Uterus (tissue), 2 donors: ENCODE results near the gene DNAH10.

Experiments
- CTCF ChIP-seq, 4 experiments: fragments of 200-600 bp in 2 of 4; fragments of 450-650 bp in 2 of 4; sonication (generic) in 2 of 4; IDR thresholded peaks; one replicate each; pipeline ENCODE4 v1.5.1; 2016 to 2019; ENCODE audit warnings: antibody characterized with exemption in 4 of 4, mild to moderate bottlenecking in 2 of 4, moderate library complexity in 1 of 4
- POLR2A ChIP-seq, 2 donors: fragments of 450-650 bp; IDR thresholded peaks; one replicate each; pipeline ENCODE4 v1.6.1; 2016; ENCODE audit warnings: antibody characterized with exemption in 2 of 2, mild to moderate bottlenecking in 1 of 2, moderate library complexity in 1 of 2

- TF ChIP-seq CTCF (IDR thresholded peaks at IDR 0.05) (no peak), POLR2A (IDR thresholded peaks at IDR 0.05) (no peak)
These were observed 96.9 kb downstream of the DNAH10 start for GRCh38 chr12:123859035-123859434.
